ENCODE data around the gene SVEP1.

GRCh38 chr9:110526426-110526825 lies 53.1 kb downstream of the SVEP1 start:
- no peak for TF ChIP-seq REST (IDR thresholded peaks at IDR 0.05; ENCODE audit: insufficient read depth in 1 of 2, low read depth in 2 of 2, low read length in 2 of 2)
- TF ChIP-seq SIN3A (IDR thresholded peaks at IDR 0.05; ENCODE audit: borderline replicate concordance, insufficient read depth, low read length), result no peak
